ENCODE data around the gene GOLGA8N. TPM values are rescaled to one million over a fixed set of nuclear protein-coding genes. Genes with fewer than 3 reads are reported as not detected.

GOLGA8N gene
- total and polyA plus RNA-seq, 2 of the 8 experiments (the other 6 are each of a cell fraction or from before 2014, with no cell fraction given) = 0.54 to 0.99 TPM

DNA sequence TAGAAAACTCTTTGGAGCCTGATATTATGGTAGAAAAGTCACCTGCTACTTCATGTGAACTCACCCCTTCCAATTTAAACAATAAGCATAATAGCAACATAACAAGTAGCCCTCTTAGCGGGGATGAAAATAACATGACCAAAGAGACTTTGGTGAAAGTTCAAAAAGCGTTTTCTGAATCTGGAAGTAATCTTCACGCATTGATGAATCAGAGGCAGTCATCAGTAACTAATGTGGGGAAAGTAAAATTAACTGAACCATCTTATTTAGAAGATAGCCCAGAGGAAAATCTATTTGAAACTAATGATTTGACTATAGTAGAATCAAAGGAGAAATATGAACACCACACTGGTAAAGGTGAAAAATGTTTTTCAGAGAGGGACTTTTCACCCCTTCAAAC is 43.2 kb downstream of the GOLGA8N start:
- Histone ChIP-seq H4K20me1 (replicated peaks in 1 of 2; ENCODE audit: control insufficient read depth in 1 of 2, insufficient read depth in 2 of 2, low read length in 2 of 2) (no peaks in the 10 kb centered on the region), H3K56ac (replicated peaks; ENCODE audit: insufficient read length, low read depth, low read length) (no peak overlapping the region), H2BK20ac (ENCODE audit: low read length) (no peak overlapping the region), H3K18ac (ENCODE audit: extremely low read depth, low read length) (no peak overlapping the region), H2AK5ac (ENCODE audit: low read depth, low read length) (no peak overlapping the region), H3K4me2 (ENCODE audit: insufficient read depth in 1 of 2, low read depth in 2 of 2, low read length in 2 of 2) (no peak overlapping the region), H3K27ac (ENCODE audit: low read depth, low read length) (no peak overlapping the region), H3K27me3 (replicated peaks in 1 of 4; ENCODE audit: control insufficient read depth in 3 of 4, extremely low read depth in 1 of 4, insufficient read depth in 3 of 4, low read length in 3 of 4) (no peaks in the 10 kb centered on the region), H3K79me1 (ENCODE audit: low read depth, low read length) (no peaks in the 10 kb centered on the region), H3K79me2 (ENCODE audit: control insufficient read depth in 1 of 2, insufficient read depth in 2 of 2, low read length in 2 of 2) (no peaks in the 10 kb centered on the region), H3K14ac (ENCODE audit: insufficient read length) (no peak overlapping the region), H3K4me1 (replicated peaks in 1 of 4; ENCODE audit: control insufficient read depth in 3 of 4, insufficient read depth in 4 of 4, low read length in 3 of 4) (peaks cover 0 to 2% (median 0%) of the 10 kb centered on the region in 4 experiments; a peak in 2 of 7 replicates), H2BK5ac (ENCODE audit: low read depth, low read length) (no peak overlapping the region), H3K4me3 (ENCODE audit: extremely low read depth in 1 of 4, insufficient read depth in 2 of 4, low read depth in 3 of 4, low read length in 4 of 4) (no peak overlapping the region), H3K23me2 (ENCODE audit: low read depth, low read length) (no peaks in the 10 kb centered on the region), H3K23ac (ENCODE audit: insufficient read length) (no peak overlapping the region), H2AFZ (ENCODE audit: low read length) (no peak overlapping the region), H3K9me3 (ENCODE audit: insufficient read depth in 2 of 2, low read depth in 1 of 2, low read length in 1 of 2) (no peaks in the 10 kb centered on the region), H4K5ac (ENCODE audit: insufficient read length, low read depth, low read length) (no peak overlapping the region), H2BK12ac (ENCODE audit: low read depth, low read length) (no peak overlapping the region), H4K8ac (ENCODE audit: extremely low read depth, insufficient read depth, low read length) (no peak overlapping the region), H3K4ac (replicated peaks; ENCODE audit: insufficient read length, low read depth, low read length) (no peak overlapping the region), H3K36me3 (ENCODE audit: control insufficient read depth in 2 of 4, insufficient read depth in 4 of 4, low read length in 3 of 4) (peaks cover 13 to 67% (median 35%) of the 10 kb centered on the region in 4 experiments), H3K9ac (replicated peaks in 1 of 4; ENCODE audit: extremely low read depth in 1 of 4, low read depth in 3 of 4, low read length in 3 of 4) (no peak overlapping the region), H2BK120ac (replicated peaks; ENCODE audit: low read depth, low read length) (no peak overlapping the region), H2BK15ac (ENCODE audit: low read length) (no peak overlapping the region), H4K91ac (replicated peaks; ENCODE audit: insufficient read length, low read length) (no peak overlapping the region)
- CTCF ChIA-PET (ENCODE audit: partially characterized antibody) = no interaction called here
- DNase-seq (ENCODE audit: low read depth in 1 of 2, low spot score in 2 of 2) (no peak), FAIRE-seq (no peak)
- POLR2A ChIA-PET (ENCODE audit: partially characterized antibody) = no interaction called here
- 93% methylated on average over 3 of the region's 3 CpGs; no CpG with 5 or more reads in 1 of the 2 experiments for WGBS, 2 experiments (ENCODE audit: extremely low coverage in 1 of 2, insufficient coverage in 1 of 2, insufficient read length in 1 of 2, insufficient replicate concordance in 2 of 2, low coverage in 1 of 2, low lambda C conversion rate in 2 of 2, missing lambda C conversion rate in 1 of 2)
- TF ChIP-seq RBBP5 (IDR thresholded peaks at IDR 0.05; ENCODE audit: borderline replicate concordance, low read depth, low read length) = no peak

All from H1 (cell line).